ENCODE results near the gene PDCL3. TPM values are rescaled to one million over a fixed set of nuclear protein-coding genes. Genes with fewer than 3 reads are reported as not detected.

Gene PDCL3
- total RNA-seq, 1 donor, result 25.5 TPM

DNA sequence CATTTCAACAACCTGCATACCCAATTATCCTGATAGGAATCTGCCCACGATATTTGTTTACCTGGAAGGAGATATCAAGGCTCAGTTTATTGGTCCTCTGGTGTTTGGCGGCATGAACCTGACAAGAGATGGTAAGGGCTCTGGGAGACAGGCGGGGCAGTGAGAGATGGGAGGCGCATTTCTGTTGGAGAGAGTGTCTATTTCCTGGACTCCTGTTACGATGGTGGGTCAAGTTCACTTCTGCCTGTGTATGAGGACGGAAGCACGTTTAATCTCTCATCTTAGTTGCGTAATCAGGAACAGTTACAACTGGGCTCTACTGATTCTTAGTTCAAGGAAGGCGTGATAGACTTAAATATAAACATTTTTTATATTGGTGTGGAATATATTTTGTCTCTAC is 8.9 kb downstream of the PDCL3 start:
- H3K4me3 ChIP-seq (ENCODE audit: low read depth, low read length), result no peak overlapping the region
- peak; percentile 67 for DNase-seq (ENCODE audit: low read depth)
- TF ChIP-seq, protein P1, sequence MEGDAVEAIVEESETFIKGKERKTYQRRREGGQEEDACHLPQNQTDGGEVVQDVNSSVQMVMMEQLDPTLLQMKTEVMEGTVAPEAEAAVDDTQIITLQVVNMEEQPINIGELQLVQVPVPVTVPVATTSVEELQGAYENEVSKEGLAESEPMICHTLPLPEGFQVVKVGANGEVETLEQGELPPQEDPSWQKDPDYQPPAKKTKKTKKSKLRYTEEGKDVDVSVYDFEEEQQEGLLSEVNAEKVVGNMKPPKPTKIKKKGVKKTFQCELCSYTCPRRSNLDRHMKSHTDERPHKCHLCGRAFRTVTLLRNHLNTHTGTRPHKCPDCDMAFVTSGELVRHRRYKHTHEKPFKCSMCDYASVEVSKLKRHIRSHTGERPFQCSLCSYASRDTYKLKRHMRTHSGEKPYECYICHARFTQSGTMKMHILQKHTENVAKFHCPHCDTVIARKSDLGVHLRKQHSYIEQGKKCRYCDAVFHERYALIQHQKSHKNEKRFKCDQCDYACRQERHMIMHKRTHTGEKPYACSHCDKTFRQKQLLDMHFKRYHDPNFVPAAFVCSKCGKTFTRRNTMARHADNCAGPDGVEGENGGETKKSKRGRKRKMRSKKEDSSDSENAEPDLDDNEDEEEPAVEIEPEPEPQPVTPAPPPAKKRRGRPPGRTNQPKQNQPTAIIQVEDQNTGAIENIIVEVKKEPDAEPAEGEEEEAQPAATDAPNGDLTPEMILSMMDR (IDR thresholded peaks at IDR 0.05; ENCODE audit: insufficient read depth, low read depth, low read length), result no peak

DNA sequence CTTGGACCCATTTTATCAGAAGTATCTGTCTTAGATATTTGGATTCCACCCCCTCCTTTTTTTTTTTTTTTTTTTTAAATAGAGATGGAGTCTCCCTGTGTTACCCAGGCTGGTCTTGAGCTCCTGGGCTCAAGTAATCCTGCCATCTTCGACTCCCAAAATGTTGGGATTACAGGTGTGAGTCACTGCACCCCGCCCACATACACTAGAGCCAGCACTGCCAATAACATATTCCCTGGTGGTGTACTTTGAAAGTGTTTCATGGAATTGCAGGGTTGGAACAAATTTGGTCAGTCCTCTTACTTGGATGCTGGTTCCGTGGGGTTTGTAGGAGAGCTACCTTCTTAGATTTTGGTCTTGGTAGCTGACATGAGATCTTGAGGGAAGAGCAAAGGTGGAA is 15.0 kb downstream of the PDCL3 start:
- TF ChIP-seq, protein P1 (IDR thresholded peaks at IDR 0.05; ENCODE audit: insufficient read depth, low read depth, low read length), result no peak
- DNase-seq (ENCODE audit: low read depth), result no peak
- H3K4me3 ChIP-seq (ENCODE audit: low read depth, low read length), result no peak overlapping the region

DNA sequence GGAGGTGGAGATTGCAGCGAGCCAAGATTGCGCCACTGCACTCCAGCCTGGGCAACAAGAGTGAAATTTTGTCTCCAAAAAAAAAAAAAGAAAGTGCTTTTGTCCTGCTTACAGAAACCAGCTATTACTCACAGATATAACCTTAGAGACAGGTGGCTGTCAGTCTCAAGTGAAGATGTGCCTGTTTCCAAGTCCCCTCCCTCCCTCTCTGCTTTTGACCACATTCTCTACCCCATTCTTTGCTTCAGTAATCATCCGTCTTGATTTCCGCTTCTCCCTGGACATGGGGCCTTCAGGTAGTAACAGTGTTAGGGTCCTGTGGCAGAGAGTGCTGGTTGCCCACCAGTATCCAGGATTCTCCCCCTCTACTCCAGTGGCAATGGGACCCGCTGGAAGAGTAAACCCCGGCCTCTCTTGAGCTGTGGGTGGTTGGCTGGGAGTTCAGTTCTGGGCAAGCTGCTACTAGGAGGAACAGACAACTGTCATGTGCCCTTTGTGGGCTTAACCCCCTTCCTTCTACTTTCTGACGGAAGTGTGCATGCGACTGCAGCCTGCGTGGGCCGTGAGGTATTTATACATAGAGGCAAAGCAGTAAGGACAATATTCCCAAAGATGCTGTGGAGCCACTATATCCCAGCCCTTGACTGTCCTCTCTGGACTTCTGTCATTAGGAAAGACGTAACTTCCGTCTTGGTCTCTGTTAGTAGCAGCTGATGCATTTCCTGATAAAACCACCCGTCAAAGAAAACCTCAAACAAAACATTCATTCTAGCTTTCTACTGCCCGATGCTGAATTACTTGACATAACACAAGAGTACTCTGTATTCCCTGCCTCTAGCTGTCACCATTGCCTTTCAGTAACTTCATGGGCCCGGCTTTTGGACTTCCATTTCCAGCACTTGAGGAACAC is 17.8 kb downstream of the PDCL3 start:
- TF ChIP-seq, protein P1 (IDR thresholded peaks at IDR 0.05; ENCODE audit: insufficient read depth, low read depth, low read length), result no peak
- no peak for DNase-seq (ENCODE audit: low read depth)
- H3K4me3 ChIP-seq (ENCODE audit: low read depth, low read length), result no peak overlapping the region

DNA sequence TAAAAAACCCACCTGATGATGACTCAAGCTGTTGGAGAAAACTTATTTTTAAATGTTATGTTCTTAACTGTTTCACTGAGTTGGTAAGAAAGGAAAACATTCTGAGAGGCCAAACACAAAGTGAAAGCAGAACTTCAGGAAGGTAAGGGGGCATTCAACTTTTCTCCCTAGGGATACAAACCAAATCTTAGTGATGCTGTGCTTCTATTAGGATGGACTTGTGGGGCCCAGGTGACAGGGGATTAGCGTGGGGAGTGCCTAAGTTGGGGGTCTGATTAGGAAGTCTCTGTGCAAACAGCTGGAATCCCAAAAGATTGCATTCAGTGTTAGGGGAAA is 18.5 kb downstream of the PDCL3 start:
- DNase-seq (ENCODE audit: low read depth), result no peak
- no peak overlapping the region for H3K4me3 ChIP-seq (ENCODE audit: low read depth, low read length)
- TF ChIP-seq, protein P1 (IDR thresholded peaks at IDR 0.05; ENCODE audit: insufficient read depth, low read depth, low read length), result no peak

DNA sequence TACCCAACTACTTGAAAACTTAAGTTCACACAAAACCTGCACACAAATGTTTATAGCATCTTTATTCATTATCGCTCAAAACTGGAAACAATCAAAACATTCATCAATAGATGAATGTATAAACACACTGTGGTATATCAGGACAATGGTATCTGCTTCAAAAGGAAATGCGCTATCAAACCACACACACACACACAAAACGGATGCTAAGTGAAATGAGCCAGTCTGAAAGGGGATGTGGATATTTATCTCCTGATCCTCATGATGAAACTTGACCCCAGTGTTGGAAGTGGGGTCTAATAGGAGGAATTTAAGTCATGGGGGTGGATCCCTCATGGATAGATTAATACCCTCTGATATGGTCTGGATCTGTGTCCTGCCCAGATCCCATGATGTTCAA is 22.0 kb downstream of the PDCL3 start:
- H3K4me3 ChIP-seq (ENCODE audit: low read depth, low read length), result no peak overlapping the region
- no peak for DNase-seq (ENCODE audit: low read depth)
- TF ChIP-seq, protein P1 (IDR thresholded peaks at IDR 0.05; ENCODE audit: insufficient read depth, low read depth, low read length), result no peak

DNA sequence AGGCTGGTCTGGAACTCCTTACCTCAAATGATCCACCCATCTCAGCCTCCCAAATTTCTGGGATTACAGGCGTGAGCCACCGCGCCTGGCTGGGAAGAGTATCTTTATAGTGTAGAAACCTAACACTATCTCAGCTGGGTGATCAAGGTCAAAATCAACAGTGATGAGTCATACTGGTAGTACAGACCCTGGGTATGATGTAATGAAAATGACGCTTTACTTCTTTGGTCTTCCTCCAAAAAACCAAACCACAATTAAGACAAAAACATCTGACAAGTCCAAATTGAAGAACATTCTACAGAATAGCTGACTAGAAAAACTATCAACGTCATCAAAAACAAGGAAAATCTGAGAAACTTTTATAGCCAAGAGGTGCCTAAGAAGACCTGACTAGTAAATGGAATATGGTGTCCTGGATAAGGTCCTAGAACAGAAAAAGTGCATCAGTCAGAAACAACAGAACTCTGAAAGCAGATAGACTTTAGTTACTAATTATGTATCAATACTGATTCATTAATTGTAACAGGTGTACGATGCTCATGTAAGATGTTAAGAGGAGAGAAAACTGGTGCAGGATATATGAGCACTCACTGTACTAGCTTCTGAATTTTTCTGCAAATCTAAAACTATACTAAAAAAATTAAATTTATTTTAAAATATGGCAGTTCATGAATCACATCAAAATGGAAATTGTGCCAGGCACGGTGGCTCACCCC is 25.4 kb downstream of the PDCL3 start:
- TF ChIP-seq, protein P1 (IDR thresholded peaks at IDR 0.05; ENCODE audit: insufficient read depth, low read depth, low read length), result no peak
- peak; percentile 90 for DNase-seq (ENCODE audit: low read depth)
- H3K4me3 ChIP-seq (ENCODE audit: low read depth, low read length), result no peak overlapping the region
